ENCODE measurements around the gene PRKCE.

DNA sequence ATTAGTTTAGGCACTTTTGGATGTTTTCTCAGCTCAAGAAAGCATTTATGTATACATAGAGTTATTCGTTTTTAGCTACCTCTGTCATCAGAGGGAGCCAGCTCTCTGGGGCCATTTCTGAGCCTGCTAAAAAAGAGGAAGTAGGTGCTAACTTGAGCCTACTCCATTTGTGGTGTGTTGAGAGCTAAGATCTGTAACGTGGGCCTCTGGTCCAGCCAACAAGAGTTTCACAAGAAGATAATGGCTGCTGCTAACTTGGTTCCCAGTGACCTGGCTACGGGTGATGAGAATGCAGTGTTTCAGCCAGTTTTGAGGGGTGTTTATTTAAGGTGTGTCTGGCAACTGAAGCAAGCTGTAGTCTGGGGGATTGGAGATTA, 182.5 kb downstream of the PRKCE start:
- no peak for TF ChIP-seq EZH2 (IDR thresholded peaks at IDR 0.05)
- no peak for TF ChIP-seq POLR2AphosphoS5 (IDR thresholded peaks at IDR 0.05; ENCODE audit: borderline replicate concordance, low read depth, low read length)
- TF ChIP-seq FOXP2 (optimal IDR thresholded peaks at IDR 0.05; ENCODE audit: control extremely low read depth, extremely low read length, insufficient read depth) = no peak
